Type B pancreatic cell (in vitro differentiated cells): ENCODE measurements around the gene MSH3. TPM values are rescaled to one million over a fixed set of nuclear protein-coding genes. Genes with fewer than 3 reads are reported as not detected.

Source experiments
- DNase-seq: peaks from one replicate; pipeline ENCODE4 v3.0.0; 2021; ENCODE audit warnings: mixed read lengths; ENCODE audit not compliant: unreplicated experiment; ENCODE audit errors: extremely low spot score
- H3K27ac Mint-ChIP-seq: 2 replicates; pipeline ENCODE4 v1.8.0; 2021; ENCODE audit warnings: mild to moderate bottlenecking, mixed read lengths
- H3K27me3 Mint-ChIP-seq: 2 replicates; pipeline ENCODE4 v1.8.0; 2021; ENCODE audit warnings: mixed read lengths
- H3K36me3 Mint-ChIP-seq: 2 replicates; pipeline ENCODE4 v1.8.0; 2021; ENCODE audit warnings: mixed read lengths
- H3K4me1 Mint-ChIP-seq: one replicate; pipeline ENCODE4 v1.8.0; 2021; ENCODE audit warnings: mixed read lengths; ENCODE audit not compliant: unreplicated experiment
- H3K4me3 Mint-ChIP-seq: 2 replicates; pipeline ENCODE4 v1.8.0; 2021; ENCODE audit warnings: mild to moderate bottlenecking, mixed read lengths
- H3K9me3 Mint-ChIP-seq: 2 replicates; pipeline ENCODE4 v1.8.0; 2021; ENCODE audit warnings: mixed read lengths
- total RNA-seq: library from RNA; stranded (reverse); gene quantifications from 2 replicates; pipeline ENCODE4 v1.2.1, GENCODE V29; 2021; ENCODE audit warnings: low replicate concordance
- TF ChIP-seq, protein P1 (sequence below): fragments of 200-600 bp; sonication (generic); conservative IDR thresholded peaks from 2 replicates; pipeline ENCODE4 v1.5.0; 2021; ENCODE audit warnings: antibody characterized with exemption, mild to moderate bottlenecking

The MSH3 gene
- total RNA-seq, 1 donor from 2014 or later = 13.9 TPM

DNA sequence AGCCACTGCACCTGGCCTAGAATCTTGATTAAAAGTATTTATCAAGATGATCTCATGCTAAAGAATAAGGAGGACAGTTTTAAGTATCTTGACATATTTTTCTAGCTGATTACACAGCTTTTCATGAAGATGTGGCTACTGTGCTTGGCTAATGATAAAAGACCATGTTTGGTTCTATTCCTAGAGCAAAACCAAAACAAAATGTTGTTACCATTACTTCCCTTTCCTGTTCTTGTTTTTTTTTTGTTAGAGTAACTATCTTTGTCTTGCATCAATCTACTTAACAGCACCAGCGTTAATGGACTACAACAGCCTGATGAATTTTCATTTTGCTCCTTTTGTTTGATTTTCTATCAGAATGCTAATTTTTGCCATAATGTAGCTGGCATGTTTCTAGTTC, 86.5 kb downstream of the MSH3 start:
- Mint-ChIP-seq H3K27ac (no peak overlapping the region), H3K4me1 (peaks cover 8% of the 10 kb centered on the region), H3K4me3 (no peak overlapping the region), H3K36me3 (peaks cover 24% of the 10 kb centered on the region), H3K27me3 (no peaks in the 10 kb centered on the region), H3K9me3 (no peaks in the 10 kb centered on the region)
- TF ChIP-seq, protein P1, sequence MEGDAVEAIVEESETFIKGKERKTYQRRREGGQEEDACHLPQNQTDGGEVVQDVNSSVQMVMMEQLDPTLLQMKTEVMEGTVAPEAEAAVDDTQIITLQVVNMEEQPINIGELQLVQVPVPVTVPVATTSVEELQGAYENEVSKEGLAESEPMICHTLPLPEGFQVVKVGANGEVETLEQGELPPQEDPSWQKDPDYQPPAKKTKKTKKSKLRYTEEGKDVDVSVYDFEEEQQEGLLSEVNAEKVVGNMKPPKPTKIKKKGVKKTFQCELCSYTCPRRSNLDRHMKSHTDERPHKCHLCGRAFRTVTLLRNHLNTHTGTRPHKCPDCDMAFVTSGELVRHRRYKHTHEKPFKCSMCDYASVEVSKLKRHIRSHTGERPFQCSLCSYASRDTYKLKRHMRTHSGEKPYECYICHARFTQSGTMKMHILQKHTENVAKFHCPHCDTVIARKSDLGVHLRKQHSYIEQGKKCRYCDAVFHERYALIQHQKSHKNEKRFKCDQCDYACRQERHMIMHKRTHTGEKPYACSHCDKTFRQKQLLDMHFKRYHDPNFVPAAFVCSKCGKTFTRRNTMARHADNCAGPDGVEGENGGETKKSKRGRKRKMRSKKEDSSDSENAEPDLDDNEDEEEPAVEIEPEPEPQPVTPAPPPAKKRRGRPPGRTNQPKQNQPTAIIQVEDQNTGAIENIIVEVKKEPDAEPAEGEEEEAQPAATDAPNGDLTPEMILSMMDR = no peak
- no peak for DNase-seq

GRCh38 chr5:80744149-80744548, 89.7 kb downstream of the MSH3 start:
- Mint-ChIP-seq H3K36me3 (peaks cover 34% of the 10 kb centered on the region), H3K9me3 (no peaks in the 10 kb centered on the region), H3K27me3 (no peaks in the 10 kb centered on the region), H3K4me1 (peaks cover 8% of the 10 kb centered on the region), H3K27ac (no peak overlapping the region), H3K4me3 (no peak overlapping the region)
- no peak for DNase-seq
- TF ChIP-seq, protein P1 = no peak

- Mint-ChIP-seq H3K4me1 (no peaks in the 10 kb centered on the region), H3K27me3 (no peaks in the 10 kb centered on the region), H3K4me3 (no peak overlapping the region), H3K27ac (no peak overlapping the region), H3K36me3 (peaks cover 36% of the 10 kb centered on the region), H3K9me3 (no peaks in the 10 kb centered on the region)
- TF ChIP-seq, protein P1 = no peak
- no peak for DNase-seq
Observed at GRCh38 chr5:80745490-80745889, 91.0 kb downstream of the MSH3 start.

GRCh38 chr5:80747922-80748321, 93.5 kb downstream of the MSH3 start:
- no peak overlapping the region for H3K27ac Mint-ChIP-seq
- H3K9me3 Mint-ChIP-seq = no peaks in the 10 kb centered on the region
- peaks cover 27% of the 10 kb centered on the region for H3K36me3 Mint-ChIP-seq
- H3K27me3 Mint-ChIP-seq = no peaks in the 10 kb centered on the region
- TF ChIP-seq, protein P1 = no peak
- no peak overlapping the region for H3K4me3 Mint-ChIP-seq
- DNase-seq = no peak
- H3K4me1 Mint-ChIP-seq = no peaks in the 10 kb centered on the region

- DNase-seq = no peak
- H3K4me3 Mint-ChIP-seq = no peak overlapping the region
- peaks cover 14% of the 10 kb centered on the region for H3K4me1 Mint-ChIP-seq
- TF ChIP-seq, protein P1 = no peak
- H3K9me3 Mint-ChIP-seq = no peaks in the 10 kb centered on the region
- H3K27me3 Mint-ChIP-seq = no peaks in the 10 kb centered on the region
- H3K27ac Mint-ChIP-seq = no peak overlapping the region
- peaks cover 10% of the 10 kb centered on the region for H3K36me3 Mint-ChIP-seq
Observed at GRCh38 chr5:80752427-80752826, 98.0 kb downstream of the MSH3 start.

- TF ChIP-seq, protein P1 = no peak
- peaks cover 14% of the 10 kb centered on the region for H3K4me1 Mint-ChIP-seq
- H3K27ac Mint-ChIP-seq = no peak overlapping the region
Observed at GRCh38 chr5:80753712-80754111, 99.3 kb downstream of the MSH3 start.

More at GRCh38 chr5:80753712-80754111, 99.3 kb downstream of the MSH3 start:
- Mint-ChIP-seq H3K4me3 (no peak overlapping the region), H3K9me3 (no peaks in the 10 kb centered on the region), H3K36me3 (peaks cover 10% of the 10 kb centered on the region), H3K27me3 (no peaks in the 10 kb centered on the region)
- DNase-seq = no peak
